HepG2 (cell line): ENCODE data around the gene HYOU1. TPM values are rescaled to one million over a fixed set of nuclear protein-coding genes. Genes with fewer than 3 reads are reported as not detected.

Experiments used
- ATAC-seq: fragments of 200-7000 bp; cut with Tn5 transposase; 3 replicates; pipeline ENCODE4 v1.9.1; 2020; ENCODE audit warnings: mild to moderate bottlenecking, moderate library complexity
- BruUV-seq: library from RNA; stranded (reverse); fragments of 400-500 nt; replicated peaks from 2 replicates; lab custom pipeline; 2021; lab: Mats Ljungman, UMichigan
- CTCF ChIA-PET: fragments of 300-600 bp; formaldehyde crosslinking; extraction: SDS; loops from one replicate; lab custom pipeline; 2021; ENCODE audit warnings: low total read pairs, inconsistent platforms, low intra/inter-chr PET ratio; lab: Yijun Ruan, JAX
- POLR2A ChIA-PET: fragments of 350-600 bp; sonication (Branson Sonifier 250); formaldehyde crosslinking; loops from one replicate; lab custom pipeline; 2020; ENCODE audit warnings: antibody characterized with exemption, inconsistent platforms; lab: Yijun Ruan, JAX
- DNase-seq: peaks from one replicate; pipeline ENCODE4 v3.0.0-alpha.2; 2015; ENCODE audit warnings: low spot score
- FAIRE-seq: peaks from 3 replicates; lab custom pipeline; 2011; peaks lifted over from hg19 to GRCh38; lab: Jason Lieb, UNC
- H2AFZ ChIP-seq: one replicate; pipeline ENCODE4 v1.6.1; 2011; ENCODE audit warnings: low read length, inconsistent platforms
- H3K27ac ChIP-seq: fragments of 300-600 bp; 3 replicates; pipeline ENCODE4 v1.8.0; 2011; ENCODE audit warnings: mixed run types, mild to moderate bottlenecking, mixed read lengths, low read length, inconsistent platforms; ENCODE audit not compliant: insufficient read depth; ENCODE audit errors: extremely low read length
- H3K27me3 ChIP-seq, 2 experiments: fragments of 200-600 bp in 1 of 2; 2 replicates in 1 of 2; 3 replicates in 1 of 2; pipeline versions ENCODE4 v1.6.0 to v1.8.0; 2011; ENCODE audit warnings: low read length in 2 of 2, mild to moderate bottlenecking in 2 of 2, moderate library complexity in 2 of 2, inconsistent platforms in 1 of 2; ENCODE audit not compliant: insufficient read depth in 2 of 2, control insufficient read depth in 1 of 2
- H3K36me3 ChIP-seq, 2 experiments: fragments of 200-600 bp in 1 of 2; replicated peaks in 1 of 2; 2 replicates in 1 of 2; 3 replicates in 1 of 2; pipeline versions ENCODE4 v1.5.1 to v1.8.0; 2011; ENCODE audit warnings: low read length in 2 of 2, inconsistent platforms in 1 of 2; ENCODE audit not compliant: insufficient read depth in 2 of 2, control insufficient read depth in 1 of 2
- H3K4me1 ChIP-seq: 2 replicates; pipeline ENCODE4 v1.5.1; 2012; ENCODE audit warnings: low read length, inconsistent platforms; ENCODE audit not compliant: insufficient read depth
- H3K4me2 ChIP-seq: 2 replicates; pipeline ENCODE4 v1.6.0; 2011; ENCODE audit warnings: low read depth, low read length, inconsistent platforms
- H3K4me3 ChIP-seq, 3 experiments: fragments of 200-600 bp in 1 of 3; sonication (generic), shearing (Covaris generic) in 1 of 3; replicated peaks in 1 of 3; 2 replicates each; pipeline ENCODE4 v1.5.1; 2011 to 2016; ENCODE audit warnings: low read length in 3 of 3, inconsistent platforms in 2 of 3, low read depth in 2 of 3, mild to moderate bottlenecking in 2 of 3, control low read depth in 1 of 3, mixed read lengths in 1 of 3; ENCODE audit not compliant: insufficient read depth in 1 of 3
- H3K79me2 ChIP-seq: one replicate; pipeline ENCODE4 v1.6.1; 2011; ENCODE audit warnings: low read length, inconsistent platforms; ENCODE audit not compliant: insufficient read depth
- H3K9ac ChIP-seq: 2 replicates; pipeline ENCODE4 v1.6.0; 2011; ENCODE audit warnings: mild to moderate bottlenecking, low read depth, low read length, inconsistent platforms; ENCODE audit not compliant: insufficient read depth
- H3K9me3 ChIP-seq: 2 replicates; pipeline ENCODE4 v1.5.1; 2012; ENCODE audit warnings: mild to moderate bottlenecking, low read length
- H4K20me1 ChIP-seq: 2 replicates; pipeline ENCODE4 v1.6.0; 2011; ENCODE audit warnings: inconsistent platforms, mild to moderate bottlenecking, low read length, moderate library complexity; ENCODE audit not compliant: insufficient read depth
- ATF1 ChIP-seq: IDR thresholded peaks from 2 replicates; pipeline ENCODE4 v1.6.1; 2016; ENCODE audit warnings: mild to moderate bottlenecking, control low read depth
- CREBL2 ChIP-seq: sonication (generic); formaldehyde crosslinking; IDR thresholded peaks from 2 replicates; pipeline ENCODE4 v1.8.1; 2023; ENCODE audit warnings: missing genetic modification reagents, mild to moderate bottlenecking, borderline replicate concordance
- DMTF1 ChIP-seq: sonication (generic); formaldehyde crosslinking; IDR thresholded peaks from 2 replicates; pipeline ENCODE4 v1.4.0; 2020; ENCODE audit warnings: mild to moderate bottlenecking, missing genetic modification reagents
- MLX ChIP-seq: IDR thresholded peaks from 2 replicates; pipeline ENCODE4 v1.6.1; 2016
- PLSCR1 ChIP-seq: sonication (generic); formaldehyde crosslinking; IDR thresholded peaks from 2 replicates; pipeline ENCODE4 v1.5.0; 2020; ENCODE audit warnings: missing genetic modification reagents, mild to moderate bottlenecking, borderline replicate concordance
- SMARCC2 ChIP-seq: fragments of 450-650 bp; IDR thresholded peaks from 2 replicates; pipeline ENCODE4 v1.6.1; 2017; ENCODE audit warnings: antibody characterized with exemption, mild to moderate bottlenecking
- SPEN ChIP-seq: sonication (generic); formaldehyde crosslinking; IDR thresholded peaks from 2 replicates; pipeline ENCODE4 v1.5.1; 2020; ENCODE audit warnings: low read depth, mild to moderate bottlenecking, missing genetic modification reagents
- SSRP1 ChIP-seq: IDR thresholded peaks from 2 replicates; pipeline ENCODE4 v1.6.1; 2016; ENCODE audit warnings: control low read depth
- ZBTB34 ChIP-seq: sonication (generic); formaldehyde crosslinking; IDR thresholded peaks from 2 replicates; pipeline ENCODE4 v1.8.0; 2022; ENCODE audit warnings: mild to moderate bottlenecking, missing genetic modification reagents
- ZBTB7B ChIP-seq: sonication (generic); formaldehyde crosslinking; IDR thresholded peaks from 2 replicates; pipeline ENCODE4 v1.4.0; 2020; ENCODE audit warnings: missing genetic modification reagents
- ZNF576 ChIP-seq: sonication (generic); formaldehyde crosslinking; IDR thresholded peaks from 2 replicates; pipeline ENCODE4 v1.4.0; 2020; ENCODE audit warnings: mild to moderate bottlenecking, missing genetic modification reagents
- ZNF788 ChIP-seq: sonication (generic); formaldehyde crosslinking; IDR thresholded peaks from 2 replicates; pipeline ENCODE4 v1.5.0; 2020; ENCODE audit warnings: mild to moderate bottlenecking, missing genetic modification reagents, borderline replicate concordance
- ZXDC ChIP-seq: sonication (generic); formaldehyde crosslinking; IDR thresholded peaks from 2 replicates; pipeline ENCODE4 v1.5.0; 2020; ENCODE audit warnings: mild to moderate bottlenecking, missing genetic modification reagents
- WGBS: methylation state at CpG from one replicate; pipeline ENCODE4 v1.1.6; 2017; ENCODE audit warnings: low lambda C conversion rate; 5-methylcytosine and 5-hydroxymethylcytosine counted together
- in situ Hi-C: cut with HindIII; loops from 2 replicates; pipeline ENCODE4 v1.10.0; 2017; ENCODE audit warnings: low pct_unique_long_range_greater_than_20kb; ENCODE audit not compliant: extremely low pct_ligation_motif_present
- intact Hi-C: fragments of 100-400 bp; cut with micrococcal nuclease; formaldehyde crosslinking; loops from one replicate; pipeline ENCODE4 v1.10.0; 2022; ENCODE audit not compliant: unreplicated experiment
- polyA plus RNA-seq, 8 experiments: library from polyadenylated mRNA; depleted of rRNA in 3 of 8; stranded (reverse) in 7 of 8; unstranded in 1 of 8; fragments of >200 nt; fragmentation: Illumina TruSeq in 4 of 8; extraction: Trizol in 4 of 8; gene quantifications; 2 replicates each; pipeline versions ENCODE4 v1.2.1 to v1.2.3, GENCODE V29; 2011 to 2016; ENCODE audit warnings: low read depth in 4 of 8, missing spikeins in 1 of 8, mixed read lengths in 1 of 8; ENCODE audit not compliant: insufficient read depth in 1 of 8
- total RNA-seq, 5 experiments: library from RNA; depleted of rRNA; stranded (reverse); fragments of >200 nt; fragmentation: Illumina TruSeq; extraction: Trizol; gene quantifications; 2 replicates each; pipeline ENCODE4 v1.2.3, GENCODE V29; 2016; ENCODE audit warnings: low read depth in 1 of 5

Gene HYOU1
- total and polyA plus RNA-seq, 2 of the 13 experiments (the other 11 are each of a cell fraction or from before 2014, with no cell fraction given): 127 to 155 TPM

GRCh38 chr11:119029069-119029339, 28.0 kb downstream of the HYOU1 start (continued):
- TF ChIP-seq ZXDC (CRISPR knock-in tag) (0 out of 2 replicates have a peak, but pooled peaks have one; percentile 72), PLSCR1 (no peak)

- Histone ChIP-seq H3K4me2 (peak overlapping the region; percentile 99), H3K27ac (peak overlapping the region; percentile 77), H3K79me2 (peaks cover 48% of the 10 kb centered on the region), H3K36me3 (peaks cover under 1 to 4% of the 10 kb centered on the region in 2 experiments; a peak in 2 of 5 replicates), H3K4me3 (peak overlapping the region; percentile 74 to 82 (median 79)), H3K4me1 (peaks cover 79% of the 10 kb centered on the region), H3K9me3 (no peaks in the 10 kb centered on the region), H2AFZ (no peak overlapping the region), H4K20me1 (peaks cover 5% of the 10 kb centered on the region; the same call in 1 of the 2 replicates), H3K9ac (peak overlapping the region; percentile 77), H3K27me3 (no peaks in the 10 kb centered on the region; a peak in 1 of 5 replicates)
- no peak for ATAC-seq
- DNase-seq: no peak
- intact Hi-C loops: no loop called here
- FAIRE-seq: no peak
- no TSS peak for BruUV-seq
- CTCF ChIA-PET: no interaction called here
- WGBS: 11% methylated on average over 6 of the region's 9 CpGs
- POLR2A ChIA-PET: interaction anchor here (1.0 to 4.8 kb wide), 5 partner anchors 10 to 39 kb away, joined by 3 to 45 read pairs (median 8); partner anchors contain the start of genes CENATAC, HYOU1, RPS25 and TRAPPC4
- in situ Hi-C loops: no loop called here
- TF ChIP-seq SMARCC2 (no peak), ZNF576 (no peak), SPEN (CRISPR knock-in tag) (0 out of 2 replicates have a peak, but pooled peaks have one; percentile 7), ATF1 (no peak), MLX (CRISPR knock-in tag) (no peak), ZBTB7B (0 out of 2 replicates have a peak, but pooled peaks have one; percentile 12), ZNF788 (CRISPR knock-in tag) (peak; percentile 19; the same call in 1 of the 2 replicates), SSRP1 (CRISPR knock-in tag) (no peak), DMTF1 (CRISPR knock-in tag) (no peak), ZBTB34 (no peak), CREBL2 (CRISPR knock-in tag) (no peak)
Measured at GRCh38 chr11:119028346-119029068, 28.5 kb downstream of the HYOU1 start.
